ENCODE results near the gene PCYT2. TPM values are rescaled to one million over a fixed set of nuclear protein-coding genes. Genes with fewer than 3 reads are reported as not detected.

Gene PCYT2
- total and polyA plus RNA-seq, 8 donors: 12.7 to 57.7 (median 19.6) TPM

DNA sequence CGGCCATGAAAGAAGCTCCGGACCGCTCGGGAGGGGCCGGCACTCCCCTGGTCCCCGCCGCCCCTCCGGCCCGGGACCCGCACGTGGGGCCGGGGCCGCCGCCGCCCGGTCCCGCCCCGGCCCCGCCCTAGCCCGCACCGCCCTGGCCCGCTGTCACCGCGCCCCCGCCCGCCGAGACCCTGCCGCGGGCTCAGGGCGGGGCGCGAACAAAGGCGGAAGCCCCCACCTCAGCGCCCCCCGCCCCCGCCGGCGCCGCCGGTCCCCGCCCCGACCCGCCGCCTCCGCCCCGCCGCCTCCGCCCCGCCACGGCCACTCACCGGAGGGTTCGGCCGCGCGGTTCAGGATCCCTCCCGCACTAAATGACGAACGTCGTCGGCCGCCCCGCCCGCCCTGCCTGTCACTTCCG lies 40.2 kb downstream of the PCYT2 start, which contains the start of gene ARHGDIA:
Gene ARHGDIA (minus strand): TSS at position 357 of the 406 bp plus-strand sequence. CDS start 1,407 bp downstream, outside the sequence.
- TF ChIP-seq, protein P1, sequence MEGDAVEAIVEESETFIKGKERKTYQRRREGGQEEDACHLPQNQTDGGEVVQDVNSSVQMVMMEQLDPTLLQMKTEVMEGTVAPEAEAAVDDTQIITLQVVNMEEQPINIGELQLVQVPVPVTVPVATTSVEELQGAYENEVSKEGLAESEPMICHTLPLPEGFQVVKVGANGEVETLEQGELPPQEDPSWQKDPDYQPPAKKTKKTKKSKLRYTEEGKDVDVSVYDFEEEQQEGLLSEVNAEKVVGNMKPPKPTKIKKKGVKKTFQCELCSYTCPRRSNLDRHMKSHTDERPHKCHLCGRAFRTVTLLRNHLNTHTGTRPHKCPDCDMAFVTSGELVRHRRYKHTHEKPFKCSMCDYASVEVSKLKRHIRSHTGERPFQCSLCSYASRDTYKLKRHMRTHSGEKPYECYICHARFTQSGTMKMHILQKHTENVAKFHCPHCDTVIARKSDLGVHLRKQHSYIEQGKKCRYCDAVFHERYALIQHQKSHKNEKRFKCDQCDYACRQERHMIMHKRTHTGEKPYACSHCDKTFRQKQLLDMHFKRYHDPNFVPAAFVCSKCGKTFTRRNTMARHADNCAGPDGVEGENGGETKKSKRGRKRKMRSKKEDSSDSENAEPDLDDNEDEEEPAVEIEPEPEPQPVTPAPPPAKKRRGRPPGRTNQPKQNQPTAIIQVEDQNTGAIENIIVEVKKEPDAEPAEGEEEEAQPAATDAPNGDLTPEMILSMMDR (IDR thresholded peaks at IDR 0.05): no peak
- peak within 1 kb of the TSS; percentile 97 to 98 for H3K27ac ChIP-seq
- H3K4me1 ChIP-seq: peaks cover 15 to 60% of the 10 kb centered on the region in 2 donors
- no peaks in the 10 kb centered on the region for H3K9me3 ChIP-seq
- peaks cover 4 to 39% of the 10 kb centered on the region in 2 donors for H3K36me3 ChIP-seq
- peak within 1 kb of the TSS; percentile 90 to 97 for H3K4me3 ChIP-seq
- DNase-seq: no peak
- no peaks in the 10 kb centered on the region for H3K27me3 ChIP-seq
- no peak for ATAC-seq
- intact Hi-C loops (cut with DNase I): no loop called here

DNA sequence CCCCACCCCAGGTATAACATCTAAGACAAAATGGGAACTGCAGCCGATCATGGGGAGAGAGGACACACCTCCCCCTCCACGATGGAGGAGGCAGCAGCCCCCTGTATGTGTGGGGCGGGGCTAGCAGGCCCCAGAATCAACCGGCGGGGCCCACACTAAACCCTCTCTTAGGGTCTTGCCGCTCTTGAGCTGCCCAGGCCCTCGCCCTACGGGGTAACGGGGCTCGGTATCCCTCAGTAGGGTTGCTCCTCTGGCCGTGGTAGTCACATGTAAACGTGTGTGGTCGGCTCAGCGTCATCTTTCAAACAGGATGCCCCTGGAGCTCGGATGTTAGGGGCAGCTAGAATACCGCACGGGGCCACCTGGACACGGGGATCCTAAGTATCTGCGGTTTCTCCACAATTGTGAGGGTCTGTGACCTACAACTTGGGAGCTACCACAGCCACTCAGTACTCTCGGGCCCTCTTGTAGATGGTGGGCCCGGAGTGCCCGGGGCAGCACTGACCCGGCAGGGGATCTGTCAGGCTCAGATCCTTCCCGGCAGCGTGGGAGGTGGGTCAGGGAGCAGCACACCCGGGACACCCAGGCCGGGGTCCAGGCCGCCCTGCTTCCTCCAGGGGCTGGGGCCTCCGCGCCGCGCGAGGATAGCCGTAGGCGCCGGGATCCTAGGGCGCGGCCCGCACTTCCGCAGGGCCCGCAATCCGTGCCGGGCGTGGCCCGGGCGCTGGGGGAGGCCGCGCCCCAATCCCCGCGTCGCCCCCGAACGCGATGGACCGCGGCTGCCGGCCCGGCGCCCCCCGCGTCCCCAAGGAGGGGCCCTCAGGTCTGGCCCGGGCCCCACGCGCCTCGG lies 40.8 kb downstream of the PCYT2 start:
- peak in 2 of 4 donors; percentile 43 to 88 for DNase-seq
- Histone ChIP-seq H3K9me3 (no peaks in the 10 kb centered on the region), H3K4me3 (peak overlapping the region; percentile 69 to 97), H3K36me3 (peaks cover 4 to 45% of the 10 kb centered on the region in 2 donors), H3K27me3 (no peaks in the 10 kb centered on the region), H3K27ac (peak overlapping the region; percentile 97 to 98), H3K4me1 (peaks cover 18 to 66% of the 10 kb centered on the region in 2 donors)
- intact Hi-C loops (cut with DNase I): no loop called here
- TF ChIP-seq, protein P1 (IDR thresholded peaks at IDR 0.05): no peak
- ATAC-seq: peak; percentile 8

DNA sequence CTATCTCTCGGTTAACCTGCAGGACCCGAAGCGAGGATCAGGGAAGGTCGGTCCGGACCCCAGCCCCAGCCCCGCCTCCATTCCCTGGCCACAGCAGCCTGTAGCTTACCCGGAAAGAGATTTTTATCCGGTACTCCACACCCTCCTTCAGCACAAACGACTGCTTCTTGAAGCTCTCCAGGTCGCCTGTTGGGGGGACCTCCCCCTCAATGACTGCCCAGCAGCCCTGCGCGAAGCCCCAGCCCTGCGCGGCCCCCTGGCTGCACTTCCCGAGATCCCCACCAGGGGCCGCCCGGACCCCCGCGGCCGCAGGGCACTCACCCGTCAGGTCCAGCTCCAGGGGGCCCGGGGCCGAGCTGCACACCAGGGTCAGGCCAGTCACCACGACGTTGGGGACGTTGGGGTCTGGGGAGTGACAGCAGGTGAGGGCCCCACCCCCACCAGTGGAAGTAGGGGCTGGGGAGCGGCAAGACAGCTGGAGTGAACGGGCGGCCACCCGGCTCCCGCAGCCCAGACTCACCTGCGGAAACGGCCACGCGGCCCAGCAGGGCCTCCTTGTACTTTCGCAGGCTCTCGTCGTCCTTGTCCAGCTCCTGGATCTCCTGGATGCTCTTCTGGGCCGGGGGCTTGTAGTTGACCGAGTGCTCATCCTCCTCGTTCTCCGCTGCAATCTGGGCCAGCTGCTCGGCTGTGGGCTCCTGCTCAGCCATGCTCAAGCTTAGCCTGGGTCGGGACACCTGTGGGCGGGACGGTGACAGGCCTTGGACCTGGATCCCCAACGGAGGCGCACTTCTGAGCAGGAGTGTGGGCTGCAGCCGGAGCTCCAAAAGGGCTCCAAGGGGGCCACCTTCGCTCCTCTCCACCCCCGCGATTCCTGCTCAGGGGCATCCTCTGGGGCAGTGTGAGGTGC lies 41.7 kb downstream of the PCYT2 start:
- ATAC-seq: peak; percentile 17
- peak overlapping the region; percentile 97 to 98 for H3K27ac ChIP-seq
- peaks cover 4 to 47% of the 10 kb centered on the region in 2 donors for H3K36me3 ChIP-seq
- H3K4me3 ChIP-seq: peak overlapping the region; percentile 69 to 97
- intact Hi-C loops (cut with DNase I): no loop called here
- no peaks in the 10 kb centered on the region for H3K9me3 ChIP-seq
- H3K27me3 ChIP-seq: no peaks in the 10 kb centered on the region
- peak in 2 of 4 donors; percentile 38 to 52 for DNase-seq
- TF ChIP-seq, protein P1 (IDR thresholded peaks at IDR 0.05): peak; percentile 81 to 91
- H3K4me1 ChIP-seq: peaks cover 18 to 75% of the 10 kb centered on the region in 2 donors

DNA sequence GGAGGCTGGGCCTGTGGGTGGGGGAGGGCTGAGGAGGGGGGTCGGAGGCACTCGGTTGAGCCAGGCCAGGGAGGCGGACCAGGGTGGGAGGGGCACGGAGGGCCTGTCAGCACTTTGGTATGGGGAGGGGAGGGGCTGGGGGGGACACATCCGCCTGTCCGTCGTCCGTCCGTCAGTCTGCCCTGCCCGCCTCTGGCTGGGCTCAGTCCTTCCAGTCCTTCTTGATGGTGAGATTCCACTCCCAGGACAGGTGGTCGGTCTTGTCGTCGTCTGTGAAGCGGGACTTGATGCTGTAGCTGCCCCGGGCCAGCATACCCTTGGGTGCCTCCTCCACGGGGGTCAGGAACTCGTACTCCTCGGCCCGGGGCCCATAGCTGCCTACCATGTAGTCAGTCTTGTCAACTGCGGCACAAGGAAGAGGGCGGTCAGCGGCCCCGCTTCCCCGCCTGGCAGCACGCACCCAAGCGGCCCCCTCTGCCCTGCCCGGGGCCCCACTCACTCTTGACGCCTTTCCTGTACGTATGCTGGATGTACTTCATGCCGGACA lies 42.5 kb downstream of the PCYT2 start:
- intact Hi-C loops (cut with DNase I): no loop called here
- Histone ChIP-seq H3K36me3 (peaks cover 4 to 52% of the 10 kb centered on the region in 2 donors), H3K4me1 (peaks cover 18 to 82% of the 10 kb centered on the region in 2 donors), H3K4me3 (peak overlapping the region in 1 of 2 donors; percentile 97), H3K27me3 (no peaks in the 10 kb centered on the region), H3K9me3 (no peaks in the 10 kb centered on the region), H3K27ac (peak overlapping the region; percentile 7 to 98)
- ATAC-seq (peak; percentile 5), DNase-seq (peak in 1 of 4 donors; percentile 53)
- TF ChIP-seq, protein P1 (IDR thresholded peaks at IDR 0.05): no peak
